Measurements from ENCODE around the gene FAIM. TPM values are rescaled to one million over a fixed set of nuclear protein-coding genes. Genes with fewer than 3 reads are reported as not detected.

The FAIM gene
- total and polyA plus RNA-seq, 2 donors (not counting 3 experiments of a cell fraction or from before 2014, with no cell fraction given) = 2.3 to 11.9 TPM

DNA sequence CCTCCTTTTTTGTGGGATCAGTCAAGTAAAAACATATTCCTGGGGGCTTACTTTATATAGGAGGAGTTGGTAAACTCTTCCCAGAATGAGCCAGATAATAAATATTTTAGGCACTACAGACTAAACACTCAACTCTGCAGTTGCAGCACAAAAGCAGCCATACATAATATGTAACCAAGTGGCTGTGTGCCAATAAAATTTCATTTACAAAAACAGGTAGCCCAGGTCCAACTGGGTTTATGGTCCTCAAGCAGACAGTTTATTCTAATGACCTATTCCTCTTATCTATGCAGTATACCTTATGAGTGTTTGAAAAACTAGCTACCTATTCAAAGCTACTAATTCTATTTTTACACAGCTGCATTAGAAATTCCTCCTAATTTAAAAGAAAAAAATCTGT, 61.8 kb downstream of the FAIM start:
- no peak for FAIRE-seq
- no TSS peak for BruUV-seq (replicated peaks)
- H3K9ac ChIP-seq (replicated peaks; ENCODE audit: extremely low read depth, insufficient read depth, low read length) = no peak overlapping the region
- TF ChIP-seq POLR2AphosphoS5 (IDR thresholded peaks at IDR 0.05; ENCODE audit: insufficient read depth, low read depth, low read length) (no peak), GATA2 (IDR thresholded peaks at IDR 0.05; ENCODE audit: insufficient read depth, insufficient read length, low read depth, low read length) (no peak), POLR2A (IDR thresholded peaks at IDR 0.05; ENCODE audit: low read depth, low read length) (no peak), JUN (IDR thresholded peaks at IDR 0.05; ENCODE audit: borderline replicate concordance, insufficient read depth, insufficient read length, low read depth) (no peak), FOS (IDR thresholded peaks at IDR 0.05; ENCODE audit: borderline replicate concordance, insufficient read depth, low read length) (no peak), MYC (IDR thresholded peaks at IDR 0.05; ENCODE audit: low read depth, low read length) (no peak), EZH2 (IDR thresholded peaks at IDR 0.05; ENCODE audit: borderline replicate concordance, low read depth, low read length, severe bottlenecking) (no peak)
- TF ChIP-seq, protein P1, sequence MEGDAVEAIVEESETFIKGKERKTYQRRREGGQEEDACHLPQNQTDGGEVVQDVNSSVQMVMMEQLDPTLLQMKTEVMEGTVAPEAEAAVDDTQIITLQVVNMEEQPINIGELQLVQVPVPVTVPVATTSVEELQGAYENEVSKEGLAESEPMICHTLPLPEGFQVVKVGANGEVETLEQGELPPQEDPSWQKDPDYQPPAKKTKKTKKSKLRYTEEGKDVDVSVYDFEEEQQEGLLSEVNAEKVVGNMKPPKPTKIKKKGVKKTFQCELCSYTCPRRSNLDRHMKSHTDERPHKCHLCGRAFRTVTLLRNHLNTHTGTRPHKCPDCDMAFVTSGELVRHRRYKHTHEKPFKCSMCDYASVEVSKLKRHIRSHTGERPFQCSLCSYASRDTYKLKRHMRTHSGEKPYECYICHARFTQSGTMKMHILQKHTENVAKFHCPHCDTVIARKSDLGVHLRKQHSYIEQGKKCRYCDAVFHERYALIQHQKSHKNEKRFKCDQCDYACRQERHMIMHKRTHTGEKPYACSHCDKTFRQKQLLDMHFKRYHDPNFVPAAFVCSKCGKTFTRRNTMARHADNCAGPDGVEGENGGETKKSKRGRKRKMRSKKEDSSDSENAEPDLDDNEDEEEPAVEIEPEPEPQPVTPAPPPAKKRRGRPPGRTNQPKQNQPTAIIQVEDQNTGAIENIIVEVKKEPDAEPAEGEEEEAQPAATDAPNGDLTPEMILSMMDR (IDR thresholded peaks at IDR 0.05; ENCODE audit: extremely low read depth in 1 of 2, insufficient read depth in 1 of 2, low read depth in 1 of 2, low read length in 2 of 2) = no peak
- TF ChIP-seq, protein P2, sequence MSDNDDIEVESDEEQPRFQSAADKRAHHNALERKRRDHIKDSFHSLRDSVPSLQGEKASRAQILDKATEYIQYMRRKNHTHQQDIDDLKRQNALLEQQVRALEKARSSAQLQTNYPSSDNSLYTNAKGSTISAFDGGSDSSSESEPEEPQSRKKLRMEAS (IDR thresholded peaks at IDR 0.05; ENCODE audit: insufficient read depth, insufficient read length) = no peak
- CTCF ChIA-PET = interaction anchor here (1.2 to 1.3 kb wide), 3 partner anchors 8 to 245 kb away, joined by 3 to 4 read pairs (median 3); no protein-coding TSS in a partner anchor
- H3K79me2 ChIP-seq (ENCODE audit: control insufficient read depth, insufficient read depth, low read length) = no peaks in the 10 kb centered on the region
- no peaks in the 10 kb centered on the region for H3K9me1 ChIP-seq (replicated peaks; ENCODE audit: control insufficient read depth, extremely low read depth, insufficient read depth, low read length)
- H3K27ac ChIP-seq (ENCODE audit: insufficient read depth, low read depth, low read length) = no peak overlapping the region
- no peaks in the 10 kb centered on the region for H3K4me1 ChIP-seq (ENCODE audit: control insufficient read depth, extremely low read depth, insufficient read depth, low read length)
- H2AFZ ChIP-seq (ENCODE audit: low read depth, low read length) = no peak overlapping the region
- intact Hi-C loops (cut with micrococcal nuclease) = no loop called here
- dilution Hi-C loops (cut with MboI; ENCODE audit: extremely low pct_ligation_motif_present, low sequenced_read_pairs) = no loop called here
- no peak overlapping the region for H3K4me2 ChIP-seq (ENCODE audit: insufficient read depth, low read length)
- POLR2A ChIA-PET = no interaction called here
- H3K9me3 ChIP-seq (replicated peaks; ENCODE audit: control insufficient read depth, insufficient read depth, low read length) = no peaks in the 10 kb centered on the region
- H4K20me1 ChIP-seq (replicated peaks; ENCODE audit: control insufficient read depth, extremely low read depth, insufficient read depth, low read length) = no peaks in the 10 kb centered on the region
- H3K27me3 ChIP-seq (ENCODE audit: control insufficient read depth in 2 of 2, insufficient read depth in 2 of 2, low read length in 2 of 2) = no peaks in the 10 kb centered on the region
- peaks cover 0 to 3% of the 10 kb centered on the region in 2 experiments for H3K36me3 ChIP-seq (ENCODE audit: control insufficient read depth in 2 of 2, extremely low read depth in 1 of 2, insufficient read depth in 2 of 2, low read length in 2 of 2)
- no peak overlapping the region for H3K4me3 ChIP-seq (replicated peaks in 1 of 3; ENCODE audit: insufficient read depth in 1 of 3, low read depth in 1 of 3, low read length in 3 of 3)
- DNase-seq (ENCODE audit: low read depth, low spot score) = no peak

Measured in endothelial cell of umbilical vein (primary cell).